HUES6 (cell line): Measurements from ENCODE around the gene ZNF84.

Experiments
- H3K27ac ChIP-seq: 2 replicates; pipeline ENCODE4 v1.7.0; 2013; ENCODE audit warnings: low read depth, mild to moderate bottlenecking, low read length, inconsistent platforms
- H3K27me3 ChIP-seq: 2 replicates; pipeline ENCODE4 v1.6.1; 2013; ENCODE audit warnings: low read length; ENCODE audit not compliant: control insufficient read depth, insufficient read depth
- H3K36me3 ChIP-seq: 2 replicates; pipeline ENCODE4 v1.6.1; 2013; ENCODE audit warnings: low read length; ENCODE audit not compliant: control insufficient read depth, insufficient read depth
- H3K4me1 ChIP-seq: 2 replicates; pipeline ENCODE4 v1.6.1; 2013; ENCODE audit warnings: low read length; ENCODE audit not compliant: control insufficient read depth, insufficient read depth
- H3K4me3 ChIP-seq: 2 replicates; pipeline ENCODE4 v1.5.1; 2013; ENCODE audit warnings: low read depth, low read length
- H3K9ac ChIP-seq: one replicate; pipeline ENCODE4 v1.6.1; 2013; ENCODE audit warnings: mild to moderate bottlenecking, low read length
- H3K9me3 ChIP-seq: 2 replicates; pipeline ENCODE4 v1.6.1; 2013; ENCODE audit warnings: low read depth, low read length; ENCODE audit not compliant: control insufficient read depth, insufficient read depth

Gene ZNF84

GRCh38 chr12:133063556-133063955 is 26.2 kb downstream of the ZNF84 start:
- peaks cover 5% of the 10 kb centered on the region for H3K36me3 ChIP-seq
- H3K4me1 ChIP-seq, result no peaks in the 10 kb centered on the region
- H3K9ac ChIP-seq, result no peak overlapping the region
- no peak overlapping the region for H3K27ac ChIP-seq
- peaks cover 97% of the 10 kb centered on the region for H3K9me3 ChIP-seq
- no peaks in the 10 kb centered on the region for H3K27me3 ChIP-seq
- no peak overlapping the region for H3K4me3 ChIP-seq

DNA sequence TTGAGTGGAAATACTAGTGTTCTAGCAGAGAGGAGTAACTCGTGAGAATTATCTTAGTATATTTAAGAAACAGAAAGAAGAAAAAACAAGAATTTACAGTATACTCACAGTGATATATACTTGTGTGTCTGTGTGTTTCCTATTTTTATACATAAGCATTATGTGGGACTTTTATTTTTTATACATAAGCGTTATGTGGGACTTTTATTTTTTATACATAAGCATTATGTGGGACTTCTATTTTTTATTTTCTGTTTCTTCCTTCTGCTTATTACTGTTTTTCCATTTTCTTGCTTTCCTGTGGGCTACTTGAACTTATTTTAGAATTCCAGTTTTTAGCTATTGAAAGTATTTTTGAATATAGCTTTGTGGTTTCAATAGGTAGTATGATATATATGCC is 36.5 kb downstream of the ZNF84 start:
- Histone ChIP-seq H3K27ac (no peak overlapping the region), H3K9ac (no peak overlapping the region), H3K36me3 (no peaks in the 10 kb centered on the region), H3K9me3 (peaks cover 72% of the 10 kb centered on the region), H3K4me3 (no peak overlapping the region), H3K27me3 (no peaks in the 10 kb centered on the region), H3K4me1 (no peaks in the 10 kb centered on the region)

- Histone ChIP-seq H3K4me1 (no peaks in the 10 kb centered on the region), H3K9me3 (peaks cover 63% of the 10 kb centered on the region), H3K4me3 (peak overlapping the region; percentile 90), H3K36me3 (peaks cover 33% of the 10 kb centered on the region), H3K27ac (peak overlapping the region; percentile 89), H3K9ac (peak overlapping the region; percentile 85), H3K27me3 (no peaks in the 10 kb centered on the region)
These were observed 42.7 kb downstream of the ZNF84 start for GRCh38 chr12:133080026-133080367.

DNA sequence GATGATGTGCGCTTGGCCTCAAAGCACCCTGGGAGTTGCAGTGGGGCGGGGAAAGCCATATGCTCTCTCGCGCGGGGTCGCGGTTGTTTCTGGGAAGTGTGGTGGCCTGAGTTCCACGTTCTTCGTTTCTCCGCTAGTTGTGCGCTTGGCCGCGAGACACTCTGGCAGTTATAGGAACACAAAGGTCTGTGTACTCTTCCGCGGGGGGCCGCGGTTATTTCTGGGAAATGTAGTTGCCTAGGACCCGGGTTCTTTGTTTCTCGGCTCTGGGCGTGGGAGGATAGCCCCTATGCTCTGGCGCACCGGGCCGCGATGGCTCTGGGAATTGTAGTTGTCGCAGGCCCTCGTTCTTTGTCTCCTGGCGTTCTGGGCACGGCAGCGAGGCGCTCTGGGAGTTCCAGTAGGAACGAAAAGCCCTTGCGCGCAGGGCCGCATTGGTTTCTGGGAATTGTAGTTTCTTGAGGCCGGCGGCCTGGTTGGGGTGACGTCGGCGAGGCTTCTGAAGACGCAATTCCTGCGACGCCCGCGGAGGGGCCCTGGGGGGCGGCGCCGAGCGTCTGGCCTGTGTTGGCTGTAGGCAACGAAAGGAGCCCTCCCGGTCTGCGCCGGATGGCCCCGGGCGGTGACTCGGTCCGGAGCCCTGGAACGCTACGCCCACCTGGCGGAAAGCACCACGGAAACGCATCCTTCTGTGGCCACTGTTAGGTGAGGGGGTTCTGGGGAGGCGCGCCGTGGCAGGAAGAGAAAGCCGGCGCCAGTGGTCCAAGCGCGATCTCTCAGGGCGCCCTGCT is 43.3 kb downstream of the ZNF84 start, which contains the start of gene ZNF140:
Gene ZNF140 (plus strand): TSS at position 556 of the 791 bp plus-strand sequence. CDS start 398 bp downstream, outside the sequence.
- no peaks in the 10 kb centered on the region for H3K4me1 ChIP-seq
- H3K4me3 ChIP-seq, result peak within 1 kb of the TSS; percentile 90
- no peaks in the 10 kb centered on the region for H3K27me3 ChIP-seq
- H3K9ac ChIP-seq, result peak within 1 kb of the TSS; percentile 91
- H3K36me3 ChIP-seq, result peaks cover 39% of the 10 kb centered on the region
- peak within 1 kb of the TSS; percentile 89 for H3K27ac ChIP-seq
- H3K9me3 ChIP-seq, result peaks cover 64% of the 10 kb centered on the region

- Histone ChIP-seq H3K4me1 (no peaks in the 10 kb centered on the region), H3K9ac (peak overlapping the region; percentile 91), H3K4me3 (peak overlapping the region; percentile 90), H3K27me3 (no peaks in the 10 kb centered on the region), H3K9me3 (peaks cover 64% of the 10 kb centered on the region), H3K36me3 (peaks cover 46% of the 10 kb centered on the region), H3K27ac (peak overlapping the region; percentile 59)
These were observed 44.0 kb downstream of the ZNF84 start for GRCh38 chr12:133081159-133081780.

DNA sequence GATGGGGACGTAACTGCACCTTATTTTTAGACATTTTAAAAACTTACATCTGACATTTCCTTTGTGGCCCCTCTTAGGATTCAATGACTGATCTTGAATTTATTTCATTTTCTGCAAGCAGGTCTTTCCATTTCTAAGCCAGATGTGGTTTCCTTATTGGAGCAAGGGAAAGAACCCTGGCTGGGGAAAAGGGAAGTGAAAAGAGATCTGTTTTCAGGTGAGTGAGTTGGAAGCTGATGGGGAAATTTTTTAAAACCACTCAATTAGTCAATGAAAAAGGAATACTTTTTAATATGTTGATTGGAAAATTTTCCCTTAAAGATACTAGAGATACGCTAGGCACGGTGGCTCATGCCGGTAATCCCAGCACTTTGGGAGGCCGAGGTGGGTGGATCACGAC is 46.0 kb downstream of the ZNF84 start:
- Histone ChIP-seq H3K27ac (no peak overlapping the region), H3K27me3 (no peaks in the 10 kb centered on the region), H3K9ac (no peak overlapping the region), H3K9me3 (peaks cover 64% of the 10 kb centered on the region), H3K4me3 (no peak overlapping the region), H3K4me1 (no peaks in the 10 kb centered on the region), H3K36me3 (peaks cover 65% of the 10 kb centered on the region)

DNA sequence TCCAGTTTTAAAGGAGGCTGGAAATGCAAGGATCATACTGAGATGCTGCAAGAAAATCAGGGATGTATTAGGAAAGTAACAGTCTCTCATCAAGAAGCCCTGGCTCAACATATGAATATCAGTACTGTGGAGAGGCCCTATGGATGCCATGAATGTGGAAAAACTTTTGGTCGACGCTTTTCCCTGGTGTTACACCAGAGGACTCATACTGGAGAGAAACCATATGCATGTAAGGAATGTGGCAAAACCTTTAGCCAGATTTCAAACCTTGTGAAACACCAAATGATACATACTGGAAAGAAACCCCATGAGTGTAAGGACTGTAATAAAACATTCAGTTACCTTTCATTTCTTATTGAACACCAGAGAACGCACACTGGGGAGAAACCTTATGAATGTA is 68.3 kb downstream of the ZNF84 start:
- H3K4me1 ChIP-seq, result no peaks in the 10 kb centered on the region
- H3K36me3 ChIP-seq, result peaks cover 75% of the 10 kb centered on the region
- H3K9ac ChIP-seq, result no peak overlapping the region
- H3K4me3 ChIP-seq, result peak overlapping the region; percentile 11; the same call in 1 of the 2 replicates
- peaks cover 95% of the 10 kb centered on the region for H3K9me3 ChIP-seq
- no peak overlapping the region for H3K27ac ChIP-seq
- H3K27me3 ChIP-seq, result no peaks in the 10 kb centered on the region

DNA sequence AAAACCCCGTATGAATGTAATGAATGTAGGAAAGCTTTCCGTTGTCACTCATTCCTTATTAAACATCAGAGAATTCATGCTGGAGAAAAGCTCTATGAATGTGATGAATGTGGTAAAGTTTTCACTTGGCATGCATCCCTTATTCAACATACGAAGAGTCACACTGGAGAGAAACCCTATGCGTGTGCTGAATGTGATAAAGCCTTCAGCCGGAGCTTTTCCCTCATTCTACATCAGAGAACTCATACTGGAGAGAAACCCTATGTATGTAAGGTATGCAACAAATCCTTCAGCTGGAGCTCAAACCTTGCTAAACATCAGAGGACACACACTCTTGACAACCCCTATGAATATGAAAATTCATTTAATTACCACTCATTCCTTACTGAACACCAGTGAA is 68.9 kb downstream of the ZNF84 start:
- H3K27me3 ChIP-seq, result no peaks in the 10 kb centered on the region
- peaks cover 93% of the 10 kb centered on the region for H3K9me3 ChIP-seq
- no peak overlapping the region for H3K9ac ChIP-seq
- no peak overlapping the region for H3K27ac ChIP-seq
- H3K36me3 ChIP-seq, result peaks cover 69% of the 10 kb centered on the region
- peak overlapping the region; percentile 11; the same call in 1 of the 2 replicates for H3K4me3 ChIP-seq
- H3K4me1 ChIP-seq, result no peaks in the 10 kb centered on the region

DNA sequence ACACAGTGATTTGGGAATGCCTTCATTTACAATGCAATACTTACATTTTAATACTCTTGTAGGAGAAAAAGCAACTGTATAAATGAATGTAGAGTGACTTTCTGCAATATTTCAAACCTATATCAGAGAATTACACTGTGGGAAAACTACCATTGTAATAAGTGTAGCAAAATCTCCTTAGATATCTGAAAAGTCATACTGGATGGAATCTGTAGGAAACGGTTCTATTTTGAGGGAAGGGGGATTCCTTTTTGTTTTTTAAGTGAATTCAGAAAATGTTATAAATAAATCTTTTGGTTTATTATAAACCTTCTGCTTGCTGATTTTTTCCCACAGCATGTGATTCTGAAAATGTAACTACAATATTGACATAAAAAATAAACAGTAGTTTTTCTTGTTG is 69.8 kb downstream of the ZNF84 start:
- Histone ChIP-seq H3K4me1 (no peaks in the 10 kb centered on the region), H3K9me3 (peaks cover 89% of the 10 kb centered on the region), H3K27me3 (no peaks in the 10 kb centered on the region), H3K27ac (no peak overlapping the region), H3K36me3 (peaks cover 61% of the 10 kb centered on the region), H3K9ac (no peak overlapping the region), H3K4me3 (no peak overlapping the region)

- H3K9me3 ChIP-seq, result peaks cover 82% of the 10 kb centered on the region
- H3K27ac ChIP-seq, result no peak overlapping the region
- no peaks in the 10 kb centered on the region for H3K27me3 ChIP-seq
- peaks cover 55% of the 10 kb centered on the region for H3K36me3 ChIP-seq
- H3K4me1 ChIP-seq, result no peaks in the 10 kb centered on the region
- H3K4me3 ChIP-seq, result no peak overlapping the region
- H3K9ac ChIP-seq, result no peak overlapping the region
These were observed 70.8 kb downstream of the ZNF84 start for GRCh38 chr12:133108150-133108549.
